COR-L47 (cell line): ENCODE measurements around the gene CELF2.

Experiments used
- DNase-seq: peaks from one replicate; lab custom pipeline; 2025; lab: John Stamatoyannopoulos, UW

The CELF2 gene

GRCh38 chr10:11249152-11249807 lies 231.6 kb downstream of the CELF2 start:
- DNase-seq = no peak

DNA sequence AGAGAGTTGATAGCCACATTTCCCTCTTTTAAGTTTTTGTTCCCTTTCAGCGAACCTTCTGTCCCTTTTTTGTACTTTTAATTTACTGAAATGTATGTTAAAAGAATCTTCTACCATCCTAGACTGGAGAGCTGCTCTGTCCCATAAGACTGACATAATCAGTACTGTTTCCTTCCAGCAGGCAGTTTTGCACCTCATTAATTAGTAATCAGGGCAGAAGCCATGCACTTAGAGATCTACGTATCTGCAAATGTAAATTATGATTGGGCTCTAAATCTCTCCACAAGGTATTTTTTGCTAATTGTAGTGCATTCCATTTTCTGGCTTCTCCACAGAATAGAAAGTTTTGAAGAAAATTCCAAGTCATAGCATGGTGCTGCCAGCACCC lies 232.1 kb downstream of the CELF2 start:
- no peak for DNase-seq

- DNase-seq = no peak
These were observed 232.6 kb downstream of the CELF2 start for GRCh38 chr10:11250304-11250703.

- no peak for DNase-seq
These were observed 235.2 kb downstream of the CELF2 start for GRCh38 chr10:11252887-11253286.

GRCh38 chr10:11253385-11254002 lies 235.8 kb downstream of the CELF2 start:
- no peak for DNase-seq

DNA sequence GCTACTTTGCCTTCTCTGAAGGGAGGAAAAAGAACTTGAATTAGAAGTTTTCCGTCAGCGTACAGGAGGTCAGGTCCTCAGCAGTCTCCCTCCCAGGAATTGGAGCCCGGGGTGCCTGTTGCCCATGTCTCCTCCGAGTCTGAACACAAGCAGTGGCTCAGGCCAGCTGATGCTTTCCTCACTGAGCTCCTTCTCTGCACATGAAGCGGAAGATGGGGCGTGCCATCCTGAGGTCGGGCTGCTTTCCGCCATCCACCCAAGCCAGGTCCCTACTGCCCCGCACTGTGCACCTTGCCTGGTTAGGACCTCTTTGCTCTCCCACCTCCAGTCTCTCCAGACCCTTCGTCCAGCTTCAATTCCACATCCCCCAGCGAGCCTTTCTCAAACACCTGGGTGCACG lies 237.5 kb downstream of the CELF2 start:
- DNase-seq = no peak

DNA sequence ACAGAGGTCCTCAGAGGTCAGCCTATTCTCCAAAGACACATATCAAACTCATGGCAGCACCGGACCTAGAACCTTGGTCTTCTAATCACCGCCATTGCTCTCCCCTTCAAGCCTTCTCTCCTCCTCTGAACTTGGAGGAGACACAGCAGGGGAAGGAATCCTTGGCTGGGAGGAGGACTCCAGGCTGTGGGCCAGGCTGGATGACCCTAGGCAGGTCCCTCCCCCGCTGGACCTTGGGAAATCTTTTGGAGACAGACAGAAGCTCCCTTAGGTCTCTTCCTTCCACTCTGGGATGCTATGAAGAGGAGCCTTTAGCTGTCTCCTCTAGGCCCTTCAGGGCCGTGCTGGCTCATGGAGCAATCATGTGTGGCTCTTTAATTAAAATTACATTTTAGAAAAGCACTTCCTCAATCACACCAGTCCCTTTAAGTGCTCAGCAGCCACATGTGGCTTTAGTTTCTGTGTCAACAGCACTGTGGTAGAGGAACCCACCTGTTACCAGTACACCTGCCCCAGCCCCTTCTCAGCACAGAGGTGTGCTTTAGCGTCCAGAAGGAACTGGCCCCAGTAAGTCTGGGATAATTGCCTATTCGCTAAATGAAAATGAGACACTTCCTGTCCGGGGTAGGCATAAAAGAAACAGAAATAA lies 238.2 kb downstream of the CELF2 start:
- peak; percentile 72 for DNase-seq

GRCh38 chr10:11256896-11257295 lies 239.2 kb downstream of the CELF2 start:
- DNase-seq = no peak

DNA sequence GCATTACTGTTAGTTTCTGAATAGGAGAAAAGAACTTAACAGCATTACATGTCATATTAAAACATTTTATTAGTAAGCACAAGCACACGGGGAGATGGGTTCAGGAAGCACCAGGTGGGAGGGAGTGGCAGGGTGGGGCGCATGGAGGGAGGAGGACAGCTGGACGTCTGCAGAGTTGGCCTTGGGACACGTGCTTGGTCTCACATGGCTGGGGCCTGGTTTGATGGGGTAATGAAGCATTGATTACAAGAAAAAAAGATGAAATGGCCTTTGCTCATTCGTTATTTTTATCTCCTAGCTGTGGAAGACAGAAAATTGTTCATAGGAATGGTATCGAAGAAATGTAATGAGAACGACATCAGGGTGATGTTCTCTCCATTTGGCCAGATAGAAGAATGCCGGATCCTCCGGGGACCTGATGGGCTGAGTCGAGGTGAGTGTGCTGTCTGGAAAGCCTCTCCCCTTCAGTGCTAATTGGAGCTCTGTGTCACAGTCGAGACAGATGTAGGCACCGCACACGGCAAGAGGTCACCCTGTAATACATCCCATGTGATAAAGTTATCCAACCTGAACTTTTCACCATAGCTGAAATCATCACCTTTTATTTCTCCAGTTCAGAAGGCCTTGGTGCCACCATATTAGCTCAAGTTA lies 239.9 kb downstream of the CELF2 start:
- no peak for DNase-seq

GRCh38 chr10:11260170-11260569 lies 242.5 kb downstream of the CELF2 start:
- DNase-seq = no peak

- no peak for DNase-seq
These were observed 243.5 kb downstream of the CELF2 start for GRCh38 chr10:11261143-11261542.

- no peak for DNase-seq
These were observed 244.2 kb downstream of the CELF2 start for GRCh38 chr10:11261687-11262493.

DNA sequence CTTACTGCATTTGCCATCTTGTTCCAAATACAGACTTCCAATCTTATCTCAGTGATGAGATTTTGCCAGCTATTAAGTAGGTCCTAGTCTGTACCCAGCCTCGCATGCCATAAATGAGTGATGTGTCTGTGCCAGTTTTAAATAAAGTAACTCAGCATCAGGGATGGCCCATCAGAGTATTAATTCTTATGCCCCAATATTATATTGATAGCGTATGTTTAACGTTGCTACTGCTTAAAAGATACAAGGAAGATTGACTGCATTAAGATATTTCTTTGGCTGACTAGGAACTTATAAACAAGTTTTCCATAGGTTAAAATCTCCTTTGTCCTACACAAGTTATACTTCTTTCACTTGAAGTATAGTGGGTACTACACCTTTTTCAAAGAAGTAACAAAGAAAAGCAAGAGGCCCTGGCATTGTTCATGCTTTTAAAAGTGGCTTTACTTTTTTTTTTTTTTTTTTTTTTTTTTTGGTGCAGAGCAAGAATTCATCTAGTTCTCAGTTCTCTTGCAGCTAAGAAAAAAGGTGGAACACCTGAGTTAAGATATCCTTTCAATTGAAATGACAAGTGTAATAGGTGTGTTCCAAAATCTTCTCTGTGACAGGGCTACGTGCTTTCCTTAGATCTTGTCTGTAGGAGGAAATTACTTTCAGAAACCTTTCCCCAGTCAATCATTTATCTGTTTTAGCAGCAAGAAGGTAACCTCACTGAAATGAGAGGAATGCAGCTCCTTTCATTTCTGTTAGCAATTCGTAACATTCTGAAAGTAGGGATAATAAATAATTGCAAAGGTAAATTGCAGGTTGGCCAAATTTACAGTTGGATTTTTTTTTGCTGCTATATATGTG lies 245.0 kb downstream of the CELF2 start:
- DNase-seq = no peak

DNA sequence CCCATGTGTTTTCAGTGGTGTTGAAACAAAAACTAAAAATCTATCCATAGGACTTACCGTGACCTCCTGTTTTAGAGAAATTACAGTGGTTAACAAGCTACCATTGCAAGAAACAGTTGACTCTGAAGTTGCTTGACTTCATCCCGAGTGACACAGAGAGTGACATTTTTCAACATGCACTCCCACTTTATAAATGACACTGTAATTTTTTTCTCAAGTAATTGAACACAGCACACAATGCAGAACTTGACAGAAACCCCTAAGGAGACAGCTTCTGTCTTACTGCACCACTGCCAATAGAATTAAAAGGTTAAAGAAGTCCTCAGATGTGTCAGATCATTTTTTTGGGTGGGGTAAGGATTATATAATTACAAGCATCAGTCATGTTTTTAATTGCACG lies 246.1 kb downstream of the CELF2 start:
- no peak for DNase-seq

GRCh38 chr10:11264296-11265048 lies 246.8 kb downstream of the CELF2 start:
- DNase-seq = no peak

DNA sequence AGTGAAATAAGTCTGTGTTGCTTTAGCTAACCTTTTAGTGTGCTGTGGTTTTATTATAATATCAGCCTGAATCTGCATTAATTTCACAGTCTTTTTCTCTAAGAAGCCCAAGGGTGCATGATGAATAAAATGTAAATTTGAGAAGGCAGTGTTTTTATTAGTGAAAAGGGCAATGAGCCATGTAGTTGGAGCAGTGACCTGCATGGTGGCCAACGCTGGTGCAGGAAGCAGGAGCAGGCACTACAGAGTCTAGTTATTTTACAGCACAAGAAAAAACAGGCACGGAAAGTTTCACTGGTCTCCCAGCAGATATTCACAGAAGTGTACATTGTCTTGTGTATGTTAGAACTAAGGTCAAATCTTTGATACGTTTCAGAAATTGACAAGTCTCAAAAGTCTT lies 247.8 kb downstream of the CELF2 start:
- DNase-seq = no peak

DNA sequence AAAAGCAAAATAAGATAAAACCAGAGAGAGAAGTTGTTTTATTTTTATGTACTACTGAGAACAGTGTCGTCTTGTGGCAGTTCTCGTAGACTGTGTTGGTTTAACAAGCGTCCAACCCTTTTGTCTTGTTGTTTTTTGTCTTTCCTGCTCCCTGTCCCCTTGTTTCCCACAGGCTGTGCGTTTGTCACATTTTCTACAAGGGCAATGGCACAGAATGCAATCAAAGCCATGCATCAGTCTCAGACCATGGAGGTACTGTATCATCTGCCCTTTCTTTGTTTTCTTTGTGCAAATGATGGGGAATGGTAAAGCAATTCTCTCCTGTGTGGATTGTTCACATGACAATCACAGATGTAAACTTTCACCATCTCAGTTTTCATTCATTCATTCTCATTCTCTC lies 248.8 kb downstream of the CELF2 start:
- no peak for DNase-seq

DNA sequence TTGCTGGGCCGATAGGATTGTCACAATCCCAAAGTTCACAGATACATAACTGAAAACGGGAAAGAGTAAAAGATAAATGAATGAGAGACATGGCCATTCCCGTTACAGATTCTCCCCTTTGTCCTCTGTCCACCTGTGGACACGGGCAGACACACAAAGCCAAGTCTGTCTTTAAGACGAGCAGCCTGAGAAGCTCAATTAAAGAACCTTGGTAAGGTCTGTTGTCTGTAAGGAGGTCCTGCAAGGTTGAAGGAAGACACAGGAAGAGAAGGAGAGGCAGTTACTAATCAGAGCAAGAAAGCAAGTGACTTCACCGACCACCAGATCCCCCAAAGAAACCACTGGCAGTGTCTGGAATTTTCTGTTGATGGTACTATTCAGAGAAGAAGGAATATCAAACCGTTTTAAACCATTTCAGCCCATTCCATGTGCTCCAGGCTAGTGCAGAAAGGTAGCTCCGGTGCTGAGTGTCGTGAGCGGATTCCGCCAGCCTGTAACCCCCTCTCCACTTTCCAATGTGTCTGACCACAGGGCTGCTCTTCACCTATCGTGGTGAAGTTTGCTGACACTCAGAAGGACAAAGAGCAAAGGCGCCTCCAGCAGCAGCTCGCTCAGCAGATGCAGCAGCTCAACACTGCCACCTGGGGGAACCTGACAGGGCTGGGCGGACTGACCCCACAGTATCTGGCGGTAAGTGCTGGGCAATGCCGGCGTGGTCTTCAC lies 252.6 kb downstream of the CELF2 start:
- no peak for DNase-seq

GRCh38 chr10:11270858-11271179 lies 253.1 kb downstream of the CELF2 start:
- DNase-seq = no peak

GRCh38 chr10:11272915-11273389 lies 255.3 kb downstream of the CELF2 start:
- no peak for DNase-seq
